Measurements from ENCODE around the gene RASSF8. TPM values are rescaled to one million over a fixed set of nuclear protein-coding genes. Genes with fewer than 3 reads are reported as not detected.
A peak's percentile ranks its signal among the peaks of the same experiment; 100 is the strongest.

RASSF8 gene
- total and polyA plus RNA-seq, 2 experiments from 2014 or later = 11.5 to 30.6 TPM

DNA sequence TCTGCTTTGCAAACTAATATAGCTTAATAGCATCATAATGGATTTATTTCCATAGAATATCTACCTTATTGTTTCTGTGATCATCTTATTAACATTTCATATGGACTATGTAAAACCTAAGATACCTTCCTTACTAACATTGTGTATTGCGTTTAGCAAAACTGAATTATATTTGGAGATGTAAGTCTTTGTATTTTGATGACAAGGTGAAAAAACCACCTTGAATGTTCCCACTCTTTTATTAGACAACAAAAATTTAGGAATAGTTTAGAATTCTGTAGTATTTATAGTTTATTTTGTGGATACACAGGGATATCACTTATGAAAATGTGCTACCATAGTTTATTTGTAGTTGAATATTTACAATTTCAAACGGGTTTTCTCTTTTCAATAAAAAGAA is 32.0 kb downstream of the RASSF8 start:
- Histone ChIP-seq H3F3A (replicated peaks; ENCODE audit: low read depth) (no peaks in the 10 kb centered on the region), H4K20me1 (replicated peaks; ENCODE audit: insufficient read depth) (no peaks in the 10 kb centered on the region), H3K27me3 (ENCODE audit: insufficient read depth) (no peaks in the 10 kb centered on the region), H3K4me1 (ENCODE audit: insufficient read depth) (peaks cover 41% of the 10 kb centered on the region), H3K36me3 (ENCODE audit: insufficient read depth) (no peaks in the 10 kb centered on the region), H3K4me2 (no peak overlapping the region), H2AFZ (no peak overlapping the region), H3K4me3 (no peak overlapping the region), H3K27ac (ENCODE audit: low read depth) (no peak overlapping the region), H3K9me2 (ENCODE audit: insufficient read depth) (no peaks in the 10 kb centered on the region), H3K79me2 (replicated peaks; ENCODE audit: insufficient read depth) (peaks cover 97% of the 10 kb centered on the region)
- Mint-ChIP-seq H3K27me3 (ENCODE audit: insufficient read depth, low read depth, poor library complexity) (no peaks in the 10 kb centered on the region), H3K4me1 (peaks cover 65% of the 10 kb centered on the region), H3K27ac (0 out of 2 replicates have a peak overlapping the region, but pooled peaks have one; percentile 10), H3K36me3 (ENCODE audit: low read depth) (no peaks in the 10 kb centered on the region), H3K9me3 (no peaks in the 10 kb centered on the region), H3K4me3 (no peak overlapping the region)
- ATAC-seq (no peak), DNase-seq (ENCODE audit: low spot score) (no peak)
- TF ChIP-seq EZH2phosphoT487 (IDR thresholded peaks at IDR 0.05; ENCODE audit: unreplicated experiment) (no peak), NANOG (IDR thresholded peaks at IDR 0.05; ENCODE audit: borderline replicate concordance) (no peak), CTCF (conservative IDR thresholded peaks at IDR 0.05; ENCODE audit: low read depth in 2 of 2) (no peak), ETS1 (IDR thresholded peaks at IDR 0.05) (no peak), ZNF114 (CRISPR knock-in tag; IDR thresholded peaks at IDR 0.05) (no peak), CREB1 (CRISPR knock-in tag; IDR thresholded peaks at IDR 0.05; ENCODE audit: low read depth) (no peak), STAT1 (IDR thresholded peaks at IDR 0.05; ENCODE audit: unreplicated experiment) (no peak), POLR2AphosphoS5 (IDR thresholded peaks at IDR 0.05; ENCODE audit: low read depth) (no peak), EZH2 (IDR thresholded peaks at IDR 0.05; ENCODE audit: low read depth, unreplicated experiment) (no peak), JUNB (IDR thresholded peaks at IDR 0.05; ENCODE audit: unreplicated experiment) (no peak), ZNF331 (CRISPR knock-in tag; IDR thresholded peaks at IDR 0.05; ENCODE audit: low read depth) (no peak)
- TF ChIP-seq, protein P1, sequence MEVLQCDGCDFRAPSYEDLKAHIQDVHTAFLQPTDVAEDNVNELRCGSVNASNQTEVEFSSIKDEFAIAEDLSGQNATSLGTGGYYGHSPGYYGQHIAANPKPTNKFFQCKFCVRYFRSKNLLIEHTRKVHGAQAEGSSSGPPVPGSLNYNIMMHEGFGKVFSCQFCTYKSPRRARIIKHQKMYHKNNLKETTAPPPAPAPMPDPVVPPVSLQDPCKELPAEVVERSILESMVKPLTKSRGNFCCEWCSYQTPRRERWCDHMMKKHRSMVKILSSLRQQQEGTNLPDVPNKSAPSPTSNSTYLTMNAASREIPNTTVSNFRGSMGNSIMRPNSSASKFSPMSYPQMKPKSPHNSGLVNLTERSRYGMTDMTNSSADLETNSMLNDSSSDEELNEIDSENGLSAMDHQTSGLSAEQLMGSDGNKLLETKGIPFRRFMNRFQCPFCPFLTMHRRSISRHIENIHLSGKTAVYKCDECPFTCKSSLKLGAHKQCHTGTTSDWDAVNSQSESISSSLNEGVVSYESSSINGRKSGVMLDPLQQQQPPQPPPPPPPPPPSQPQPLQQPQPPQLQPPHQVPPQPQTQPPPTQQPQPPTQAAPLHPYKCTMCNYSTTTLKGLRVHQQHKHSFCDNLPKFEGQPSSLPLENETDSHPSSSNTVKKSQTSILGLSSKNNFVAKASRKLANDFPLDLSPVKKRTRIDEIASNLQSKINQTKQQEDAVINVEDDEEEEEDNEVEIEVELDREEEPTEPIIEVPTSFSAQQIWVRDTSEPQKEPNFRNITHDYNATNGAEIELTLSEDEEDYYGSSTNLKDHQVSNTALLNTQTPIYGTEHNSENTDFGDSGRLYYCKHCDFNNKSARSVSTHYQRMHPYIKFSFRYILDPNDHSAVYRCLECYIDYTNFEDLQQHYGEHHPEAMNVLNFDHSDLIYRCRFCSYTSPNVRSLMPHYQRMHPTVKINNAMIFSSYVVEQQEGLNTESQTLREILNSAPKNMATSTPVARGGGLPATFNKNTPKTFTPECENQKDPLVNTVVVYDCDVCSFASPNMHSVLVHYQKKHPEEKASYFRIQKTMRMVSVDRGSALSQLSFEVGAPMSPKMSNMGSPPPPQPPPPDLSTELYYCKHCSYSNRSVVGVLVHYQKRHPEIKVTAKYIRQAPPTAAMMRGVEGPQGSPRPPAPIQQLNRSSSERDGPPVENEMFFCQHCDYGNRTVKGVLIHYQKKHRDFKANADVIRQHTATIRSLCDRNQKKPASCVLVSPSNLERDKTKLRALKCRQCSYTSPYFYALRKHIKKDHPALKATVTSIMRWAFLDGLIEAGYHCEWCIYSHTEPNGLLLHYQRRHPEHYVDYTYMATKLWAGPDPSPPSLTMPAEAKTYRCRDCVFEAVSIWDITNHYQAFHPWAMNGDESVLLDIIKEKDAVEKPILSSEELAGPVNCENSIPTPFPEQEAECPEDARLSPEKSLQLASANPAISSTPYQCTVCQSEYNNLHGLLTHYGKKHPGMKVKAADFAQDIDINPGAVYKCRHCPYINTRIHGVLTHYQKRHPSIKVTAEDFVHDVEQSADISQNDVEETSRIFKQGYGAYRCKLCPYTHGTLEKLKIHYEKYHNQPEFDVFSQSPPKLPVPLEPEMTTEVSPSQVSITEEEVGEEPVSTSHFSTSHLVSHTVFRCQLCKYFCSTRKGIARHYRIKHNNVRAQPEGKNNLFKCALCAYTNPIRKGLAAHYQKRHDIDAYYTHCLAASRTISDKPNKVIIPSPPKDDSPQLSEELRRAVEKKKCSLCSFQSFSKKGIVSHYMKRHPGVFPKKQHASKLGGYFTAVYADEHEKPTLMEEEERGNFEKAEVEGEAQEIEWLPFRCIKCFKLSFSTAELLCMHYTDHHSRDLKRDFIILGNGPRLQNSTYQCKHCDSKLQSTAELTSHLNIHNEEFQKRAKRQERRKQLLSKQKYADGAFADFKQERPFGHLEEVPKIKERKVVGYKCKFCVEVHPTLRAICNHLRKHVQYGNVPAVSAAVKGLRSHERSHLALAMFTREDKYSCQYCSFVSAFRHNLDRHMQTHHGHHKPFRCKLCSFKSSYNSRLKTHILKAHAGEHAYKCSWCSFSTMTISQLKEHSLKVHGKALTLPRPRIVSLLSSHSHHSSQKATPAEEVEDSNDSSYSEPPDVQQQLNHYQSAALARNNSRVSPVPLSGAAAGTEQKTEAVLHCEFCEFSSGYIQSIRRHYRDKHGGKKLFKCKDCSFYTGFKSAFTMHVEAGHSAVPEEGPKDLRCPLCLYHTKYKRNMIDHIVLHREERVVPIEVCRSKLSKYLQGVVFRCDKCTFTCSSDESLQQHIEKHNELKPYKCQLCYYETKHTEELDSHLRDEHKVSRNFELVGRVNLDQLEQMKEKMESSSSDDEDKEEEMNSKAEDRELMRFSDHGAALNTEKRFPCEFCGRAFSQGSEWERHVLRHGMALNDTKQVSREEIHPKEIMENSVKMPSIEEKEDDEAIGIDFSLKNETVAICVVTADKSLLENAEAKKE (CRISPR knock-in tag; IDR thresholded peaks at IDR 0.05) = no peak
- TF ChIP-seq, protein P2, sequence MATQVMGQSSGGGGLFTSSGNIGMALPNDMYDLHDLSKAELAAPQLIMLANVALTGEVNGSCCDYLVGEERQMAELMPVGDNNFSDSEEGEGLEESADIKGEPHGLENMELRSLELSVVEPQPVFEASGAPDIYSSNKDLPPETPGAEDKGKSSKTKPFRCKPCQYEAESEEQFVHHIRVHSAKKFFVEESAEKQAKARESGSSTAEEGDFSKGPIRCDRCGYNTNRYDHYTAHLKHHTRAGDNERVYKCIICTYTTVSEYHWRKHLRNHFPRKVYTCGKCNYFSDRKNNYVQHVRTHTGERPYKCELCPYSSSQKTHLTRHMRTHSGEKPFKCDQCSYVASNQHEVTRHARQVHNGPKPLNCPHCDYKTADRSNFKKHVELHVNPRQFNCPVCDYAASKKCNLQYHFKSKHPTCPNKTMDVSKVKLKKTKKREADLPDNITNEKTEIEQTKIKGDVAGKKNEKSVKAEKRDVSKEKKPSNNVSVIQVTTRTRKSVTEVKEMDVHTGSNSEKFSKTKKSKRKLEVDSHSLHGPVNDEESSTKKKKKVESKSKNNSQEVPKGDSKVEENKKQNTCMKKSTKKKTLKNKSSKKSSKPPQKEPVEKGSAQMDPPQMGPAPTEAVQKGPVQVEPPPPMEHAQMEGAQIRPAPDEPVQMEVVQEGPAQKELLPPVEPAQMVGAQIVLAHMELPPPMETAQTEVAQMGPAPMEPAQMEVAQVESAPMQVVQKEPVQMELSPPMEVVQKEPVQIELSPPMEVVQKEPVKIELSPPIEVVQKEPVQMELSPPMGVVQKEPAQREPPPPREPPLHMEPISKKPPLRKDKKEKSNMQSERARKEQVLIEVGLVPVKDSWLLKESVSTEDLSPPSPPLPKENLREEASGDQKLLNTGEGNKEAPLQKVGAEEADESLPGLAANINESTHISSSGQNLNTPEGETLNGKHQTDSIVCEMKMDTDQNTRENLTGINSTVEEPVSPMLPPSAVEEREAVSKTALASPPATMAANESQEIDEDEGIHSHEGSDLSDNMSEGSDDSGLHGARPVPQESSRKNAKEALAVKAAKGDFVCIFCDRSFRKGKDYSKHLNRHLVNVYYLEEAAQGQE (IDR thresholded peaks at IDR 0.05; ENCODE audit: unreplicated experiment) = no peak
